Activated T-helper 1 cell treated with anti-CD3 and anti-CD28 coated beads, Interleukin-12 subunit alpha, Interleukin-12 subunit beta, Interleukin-2, Interleukin-4 antibody, amounts not matched to agents 30 ng/mL and 10 ng/mL and 1 ng/mL, durations not matched to agents 14 hours and 24 hours and 36 hours (primary cell): ENCODE results near the gene DCN. TPM values are rescaled to one million over a fixed set of nuclear protein-coding genes. Genes with fewer than 3 reads are reported as not detected.

Source experiments
- DNase-seq: peaks from one replicate; pipeline ENCODE4 v3.0.0; 2021; ENCODE audit warnings: low spot score
- H3K27ac Mint-ChIP-seq: one replicate; pipeline ENCODE4 v1.8.0; 2021; ENCODE audit warnings: mild to moderate bottlenecking, mixed read lengths
- H3K27me3 Mint-ChIP-seq: one replicate; pipeline ENCODE4 v1.8.0; 2022; ENCODE audit warnings: mild to moderate bottlenecking, moderate library complexity, mixed read lengths; ENCODE audit not compliant: insufficient read depth
- H3K36me3 Mint-ChIP-seq: one replicate; pipeline ENCODE4 v1.8.0; 2021; ENCODE audit warnings: low read depth, mixed read lengths
- H3K4me1 Mint-ChIP-seq: one replicate; pipeline ENCODE4 v1.8.0; 2021; ENCODE audit warnings: low read depth, mixed read lengths
- H3K4me3 Mint-ChIP-seq: one replicate; pipeline ENCODE4 v1.8.0; 2021; ENCODE audit warnings: mild to moderate bottlenecking, moderate library complexity, mixed read lengths
- H3K9me3 Mint-ChIP-seq: one replicate; pipeline ENCODE4 v1.8.0; 2021; ENCODE audit warnings: mixed read lengths
- intact Hi-C: fragments of 100-400 bp; cut with micrococcal nuclease; formaldehyde crosslinking; loops from one replicate; pipeline ENCODE4 v1.15.1; 2024
- total RNA-seq: library from RNA; stranded (reverse); gene quantifications from 2 replicates; pipeline ENCODE4 v1.2.3, GENCODE V29; 2022

DCN gene
- total RNA-seq, 1 donor from 2014 or later, result not detected

DNA sequence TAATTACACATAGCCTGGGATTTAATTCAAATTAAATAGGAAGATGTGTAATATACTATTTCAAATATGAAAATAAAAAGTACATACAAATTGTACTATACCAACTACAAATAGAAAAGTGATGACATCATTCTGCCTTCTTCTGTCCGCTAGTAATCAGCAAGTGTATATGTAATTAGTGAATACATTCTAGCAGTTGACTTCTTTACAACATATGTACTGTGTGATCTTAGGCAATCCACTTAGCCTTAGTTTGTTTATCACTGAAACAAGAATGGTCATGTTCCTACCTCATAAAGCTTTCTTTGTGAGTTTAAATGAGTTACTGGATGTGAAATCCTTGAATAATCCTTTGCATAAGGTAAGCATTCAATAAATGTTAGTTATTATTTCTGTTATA lies 63.5 kb downstream of the DCN start:
- H3K36me3 Mint-ChIP-seq, result no peaks in the 10 kb centered on the region
- no peaks in the 10 kb centered on the region for H3K4me1 Mint-ChIP-seq
- intact Hi-C loops, result no loop called here
- H3K27me3 Mint-ChIP-seq, result no peaks in the 10 kb centered on the region
- H3K9me3 Mint-ChIP-seq, result no peaks in the 10 kb centered on the region
- no peak for DNase-seq
- no peak overlapping the region for H3K27ac Mint-ChIP-seq
- H3K4me3 Mint-ChIP-seq, result no peak overlapping the region

GRCh38 chr12:91113621-91114020 lies 69.0 kb downstream of the DCN start:
- no peak overlapping the region for H3K4me3 Mint-ChIP-seq
- no peaks in the 10 kb centered on the region for H3K4me1 Mint-ChIP-seq
- DNase-seq, result no peak
- no peaks in the 10 kb centered on the region for H3K36me3 Mint-ChIP-seq
- no peaks in the 10 kb centered on the region for H3K27me3 Mint-ChIP-seq
- H3K9me3 Mint-ChIP-seq, result no peaks in the 10 kb centered on the region
- intact Hi-C loops, result no loop called here
- H3K27ac Mint-ChIP-seq, result no peak overlapping the region

- Mint-ChIP-seq H3K27ac (no peak within 1 kb of the TSS), H3K4me3 (no peak within 1 kb of the TSS), H3K36me3 (no peaks in the 10 kb centered on the region), H3K9me3 (no peaks in the 10 kb centered on the region), H3K27me3 (no peaks in the 10 kb centered on the region), H3K4me1 (no peaks in the 10 kb centered on the region)
- intact Hi-C loops, result no loop called here
- no peak for DNase-seq
Measured at GRCh38 chr12:91111366-91112325, 71.0 kb downstream of the DCN start, which contains the start of gene LUM. LUM (minus strand) TSS chr12:91111494; CDS start chr12:91108979, 2,515 bp downstream.

GRCh38 chr12:91110311-91110924 lies 72.2 kb downstream of the DCN start:
- Mint-ChIP-seq H3K9me3 (no peaks in the 10 kb centered on the region), H3K4me1 (no peaks in the 10 kb centered on the region), H3K36me3 (no peaks in the 10 kb centered on the region), H3K27me3 (no peaks in the 10 kb centered on the region), H3K4me3 (no peak overlapping the region), H3K27ac (no peak overlapping the region)
- intact Hi-C loops, result no loop called here
- DNase-seq, result no peak

GRCh38 chr12:91109581-91110310 lies 72.9 kb downstream of the DCN start:
- Mint-ChIP-seq H3K36me3 (no peaks in the 10 kb centered on the region), H3K9me3 (no peaks in the 10 kb centered on the region), H3K4me3 (no peak overlapping the region), H3K27me3 (no peaks in the 10 kb centered on the region), H3K27ac (no peak overlapping the region), H3K4me1 (no peaks in the 10 kb centered on the region)
- DNase-seq, result no peak
- intact Hi-C loops, result no loop called here

GRCh38 chr12:91109148-91109564 lies 73.5 kb downstream of the DCN start:
- Mint-ChIP-seq H3K27ac (no peak overlapping the region), H3K9me3 (no peaks in the 10 kb centered on the region), H3K27me3 (no peaks in the 10 kb centered on the region), H3K4me3 (no peak overlapping the region), H3K36me3 (no peaks in the 10 kb centered on the region), H3K4me1 (no peaks in the 10 kb centered on the region)
- intact Hi-C loops, result no loop called here
- peak; percentile 12 for DNase-seq

- H3K27ac Mint-ChIP-seq, result no peak overlapping the region
- intact Hi-C loops, result no loop called here
- no peaks in the 10 kb centered on the region for H3K9me3 Mint-ChIP-seq
- H3K4me3 Mint-ChIP-seq, result no peak overlapping the region
- H3K36me3 Mint-ChIP-seq, result no peaks in the 10 kb centered on the region
- no peaks in the 10 kb centered on the region for H3K27me3 Mint-ChIP-seq
- DNase-seq, result no peak
- no peaks in the 10 kb centered on the region for H3K4me1 Mint-ChIP-seq
Measured at GRCh38 chr12:91108196-91108755, 74.3 kb downstream of the DCN start.

GRCh38 chr12:91106283-91106682 lies 76.3 kb downstream of the DCN start:
- DNase-seq, result no peak
- intact Hi-C loops, result no loop called here
- Mint-ChIP-seq H3K9me3 (no peaks in the 10 kb centered on the region), H3K27ac (no peak overlapping the region), H3K27me3 (no peaks in the 10 kb centered on the region), H3K36me3 (no peaks in the 10 kb centered on the region), H3K4me1 (no peaks in the 10 kb centered on the region), H3K4me3 (no peak overlapping the region)

DNA sequence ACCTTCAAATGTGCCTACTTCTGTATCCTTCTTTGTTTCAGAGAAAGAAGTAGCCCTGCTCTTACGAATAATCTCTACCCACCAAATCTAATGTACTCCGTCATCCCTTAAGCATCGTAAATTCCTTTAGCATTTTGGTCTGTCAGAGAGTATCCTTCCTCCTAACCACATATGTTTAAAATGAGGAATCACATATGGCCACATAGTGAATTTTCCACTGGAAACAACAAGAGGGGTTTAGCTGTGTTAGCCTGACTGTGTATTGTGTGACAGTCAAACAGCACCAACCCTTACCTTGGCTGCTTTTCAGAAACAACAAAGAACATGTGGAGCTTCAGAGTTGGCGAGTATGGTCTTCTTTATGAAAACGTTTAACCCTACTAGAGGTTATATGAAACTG lies 76.8 kb downstream of the DCN start:
- H3K27ac Mint-ChIP-seq, result no peak overlapping the region
- no peaks in the 10 kb centered on the region for H3K27me3 Mint-ChIP-seq
- intact Hi-C loops, result no loop called here
- no peaks in the 10 kb centered on the region for H3K4me1 Mint-ChIP-seq
- no peaks in the 10 kb centered on the region for H3K36me3 Mint-ChIP-seq
- DNase-seq, result no peak
- H3K9me3 Mint-ChIP-seq, result no peaks in the 10 kb centered on the region
- H3K4me3 Mint-ChIP-seq, result no peak overlapping the region

- no peaks in the 10 kb centered on the region for H3K36me3 Mint-ChIP-seq
- no peaks in the 10 kb centered on the region for H3K9me3 Mint-ChIP-seq
- H3K27me3 Mint-ChIP-seq, result no peaks in the 10 kb centered on the region
- intact Hi-C loops, result no loop called here
- no peaks in the 10 kb centered on the region for H3K4me1 Mint-ChIP-seq
- no peak overlapping the region for H3K27ac Mint-ChIP-seq
- H3K4me3 Mint-ChIP-seq, result no peak overlapping the region
- DNase-seq, result no peak
Measured at GRCh38 chr12:91104812-91105466, 77.7 kb downstream of the DCN start.

DNA sequence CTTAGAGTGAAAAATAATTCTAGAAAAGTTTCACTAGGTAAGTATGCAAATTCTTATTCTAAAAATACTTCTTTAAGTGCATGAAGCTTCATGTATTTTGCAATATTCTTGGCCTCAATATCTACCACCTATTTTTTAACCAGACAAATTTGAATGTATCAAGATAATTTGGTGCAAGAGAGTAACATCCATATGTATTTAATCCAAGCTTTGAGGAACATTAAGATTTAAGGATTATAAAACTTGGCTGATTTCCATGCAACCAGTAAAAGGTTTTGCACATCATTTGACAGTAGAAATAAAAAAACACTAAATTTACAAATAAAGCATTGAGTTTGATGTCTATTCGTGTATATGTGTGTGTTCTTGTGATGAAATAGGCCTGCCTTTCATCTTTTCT lies 79.0 kb downstream of the DCN start:
- Mint-ChIP-seq H3K4me3 (no peak overlapping the region), H3K36me3 (no peaks in the 10 kb centered on the region), H3K4me1 (no peaks in the 10 kb centered on the region), H3K27me3 (no peaks in the 10 kb centered on the region), H3K9me3 (no peaks in the 10 kb centered on the region), H3K27ac (no peak overlapping the region)
- intact Hi-C loops, result no loop called here
- no peak for DNase-seq

GRCh38 chr12:91103101-91103500 lies 79.5 kb downstream of the DCN start:
- Mint-ChIP-seq H3K27me3 (no peaks in the 10 kb centered on the region), H3K4me3 (no peak overlapping the region), H3K36me3 (no peaks in the 10 kb centered on the region), H3K4me1 (no peaks in the 10 kb centered on the region), H3K27ac (no peak overlapping the region), H3K9me3 (no peaks in the 10 kb centered on the region)
- DNase-seq, result no peak
- intact Hi-C loops, result no loop called here
